ENCODE measurements around the gene CENPM.

CENPM gene, protein sequence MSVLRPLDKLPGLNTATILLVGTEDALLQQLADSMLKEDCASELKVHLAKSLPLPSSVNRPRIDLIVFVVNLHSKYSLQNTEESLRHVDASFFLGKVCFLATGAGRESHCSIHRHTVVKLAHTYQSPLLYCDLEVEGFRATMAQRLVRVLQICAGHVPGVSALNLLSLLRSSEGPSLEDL

GRCh38 chr22:41946629-41947423 is at the start of gene CENPM:
Gene CENPM, minus strand, starts transcription at chr22:41947152. Its CDS starts 76 bp downstream, at chr22:41947076.
- DNase-seq (ENCODE audit: low spot score), result peak; percentile 98

DNA sequence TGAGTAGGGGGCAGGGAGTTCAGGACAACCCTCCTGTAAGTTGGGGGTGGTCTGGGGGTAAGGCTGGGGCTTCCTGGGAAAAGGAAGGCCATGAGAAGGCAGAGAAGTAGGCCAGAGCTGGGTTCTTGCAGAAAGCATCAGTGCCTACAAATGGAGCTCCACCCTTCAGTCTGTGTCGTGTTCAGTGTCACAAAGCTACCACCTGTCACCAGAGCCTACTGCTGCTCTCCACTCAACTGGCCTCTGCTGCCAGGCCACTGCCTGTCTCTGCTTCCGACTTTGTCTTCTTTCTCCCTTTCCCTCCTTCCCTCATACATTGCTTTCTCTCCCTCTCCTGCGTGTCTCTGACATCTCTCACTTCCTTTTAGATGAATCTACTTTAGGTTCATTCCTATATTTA is 48.3 kb upstream of the CENPM start:
- no peak for DNase-seq (ENCODE audit: low spot score)

DNA sequence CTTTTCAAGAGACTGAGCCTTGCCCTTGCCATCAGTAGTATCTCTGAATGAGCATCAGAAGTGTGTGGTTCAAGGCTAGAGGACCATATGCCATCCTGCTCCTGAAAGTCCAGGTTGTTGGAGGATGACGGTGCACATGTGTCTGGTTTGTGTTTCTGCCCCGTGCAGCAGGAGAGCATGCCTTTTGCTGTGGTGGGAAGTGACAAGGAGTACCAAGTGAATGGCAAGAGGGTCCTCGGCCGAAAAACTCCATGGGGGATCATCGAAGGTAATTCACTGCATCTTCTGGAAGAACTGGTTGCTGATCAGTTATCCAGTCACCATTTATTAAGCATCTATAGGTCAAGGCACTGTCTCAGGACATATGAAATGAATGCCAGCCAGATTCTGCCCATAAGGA is 45.5 kb upstream of the CENPM start:
- no peak for DNase-seq (ENCODE audit: low spot score)

DNA sequence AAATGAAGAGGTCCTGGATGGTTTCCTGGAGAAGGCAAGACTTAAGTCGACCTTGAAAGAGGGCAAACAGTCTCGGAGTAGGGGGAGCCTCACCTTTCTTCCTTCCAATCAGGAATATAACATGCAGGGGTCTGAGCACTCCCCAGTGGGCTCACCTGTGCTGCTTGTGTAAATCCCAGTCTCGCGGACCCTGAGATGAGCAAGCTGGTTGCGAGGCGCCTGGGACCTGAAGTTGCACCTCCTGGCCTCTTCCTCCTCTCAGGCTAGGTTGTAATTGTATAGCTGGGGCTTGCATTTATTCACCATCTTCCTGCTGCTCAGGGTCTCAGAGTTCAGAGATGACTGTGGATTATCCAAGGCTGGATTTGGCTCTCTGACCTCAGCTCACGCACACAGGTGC is 44.2 kb upstream of the CENPM start:
- no peak for DNase-seq (ENCODE audit: low spot score)

DNA sequence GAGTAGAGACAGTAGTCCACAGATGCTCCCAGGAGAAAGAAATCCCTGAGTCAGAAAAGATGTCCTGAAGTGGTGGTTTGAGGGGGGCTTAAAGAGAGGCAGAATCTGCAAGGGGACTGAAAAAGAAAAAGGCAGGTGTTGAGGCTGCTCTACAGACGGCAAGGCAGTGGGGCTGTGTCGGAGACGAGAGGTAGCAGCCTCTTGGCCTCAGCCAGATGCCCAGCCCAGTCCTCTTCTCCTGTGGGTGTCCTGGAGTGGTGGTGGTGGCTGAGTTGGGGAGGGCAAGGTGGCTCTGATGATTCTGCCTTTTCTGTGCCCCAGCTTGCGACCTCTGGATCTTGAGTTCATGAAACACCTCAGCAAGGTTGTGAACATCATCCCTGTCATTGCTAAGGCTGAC is 42.3 kb upstream of the CENPM start:
- DNase-seq (ENCODE audit: low spot score), result no peak

DNA sequence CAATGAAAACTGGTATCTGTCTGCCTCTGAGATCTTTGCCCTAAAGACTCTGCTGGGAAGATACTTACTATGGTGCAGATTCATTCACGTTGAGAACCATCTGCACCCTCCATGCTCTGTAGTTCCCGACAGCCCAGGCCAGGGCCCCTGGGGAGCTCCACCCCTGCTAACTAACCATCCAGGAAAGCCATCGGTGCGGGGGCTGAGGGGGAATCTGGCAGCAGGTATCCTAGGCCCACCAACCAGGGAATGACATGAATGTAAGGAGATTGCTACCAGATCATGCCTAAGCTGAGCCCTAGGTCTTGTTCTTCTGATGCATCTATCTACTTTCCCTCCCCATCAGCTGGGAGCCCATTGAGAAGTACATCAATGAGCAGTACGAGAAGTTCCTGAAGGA is 40.3 kb upstream of the CENPM start:
- no peak for DNase-seq (ENCODE audit: low spot score)

GRCh38 chr22:41983513-41984405 is 36.8 kb upstream of the CENPM start:
- no peak for DNase-seq (ENCODE audit: low spot score)

GRCh38 chr22:41982865-41983264 is 35.9 kb upstream of the CENPM start:
- no peak for DNase-seq (ENCODE audit: low spot score)

- DNase-seq (ENCODE audit: low spot score), result no peak
Observed at GRCh38 chr22:41979423-41980250, 32.7 kb upstream of the CENPM start.

DNA sequence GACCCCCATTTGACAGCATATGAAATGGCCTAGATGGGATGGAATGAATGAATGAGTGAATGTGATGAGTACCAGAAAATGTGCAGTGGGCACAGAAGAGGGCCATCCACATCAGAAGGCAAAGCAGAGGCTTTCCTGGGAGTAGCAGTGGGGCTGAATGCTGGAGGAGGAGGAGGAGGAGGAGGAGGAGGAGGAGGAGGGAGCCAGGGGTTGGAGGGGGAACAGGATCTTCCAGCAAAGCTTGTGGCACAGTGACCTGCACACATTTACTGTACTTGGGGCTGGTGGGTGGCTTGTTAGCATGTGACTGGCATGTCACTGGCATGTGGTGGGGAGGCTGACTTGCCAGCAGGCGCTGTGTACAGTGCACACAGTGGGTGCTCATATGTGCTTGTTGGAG is 31.8 kb upstream of the CENPM start:
- DNase-seq (ENCODE audit: low spot score), result no peak

DNA sequence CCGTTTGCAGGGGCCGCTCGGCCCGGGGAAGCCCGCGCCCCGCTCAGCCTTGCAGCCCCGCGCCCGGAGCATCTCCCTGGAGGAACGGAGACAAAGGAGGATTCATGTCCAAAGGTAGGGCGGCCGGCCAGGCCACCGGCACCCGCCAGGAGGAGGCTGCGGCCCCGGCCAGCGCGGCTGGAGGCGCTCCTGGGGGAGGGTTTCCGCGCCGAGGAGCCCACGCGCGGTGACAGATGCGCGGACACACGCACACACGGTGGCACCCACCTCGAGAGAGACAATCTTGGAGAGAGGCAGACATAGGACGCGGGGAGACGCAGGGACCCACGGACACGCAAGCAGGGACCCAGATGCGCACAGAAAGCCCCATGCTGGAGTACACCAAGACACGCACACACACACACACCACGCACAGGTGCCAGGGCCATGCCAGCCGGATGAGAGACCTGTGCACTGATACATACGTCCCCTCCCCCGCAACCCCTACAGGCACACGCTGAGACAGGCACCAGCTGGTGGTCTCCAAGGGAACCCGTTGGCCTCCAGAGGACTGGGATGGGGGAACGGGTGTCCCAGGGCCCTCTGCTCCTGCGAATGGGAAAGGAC is 30.1 kb upstream of the CENPM start:
- DNase-seq (ENCODE audit: low spot score), result no peak

DNA sequence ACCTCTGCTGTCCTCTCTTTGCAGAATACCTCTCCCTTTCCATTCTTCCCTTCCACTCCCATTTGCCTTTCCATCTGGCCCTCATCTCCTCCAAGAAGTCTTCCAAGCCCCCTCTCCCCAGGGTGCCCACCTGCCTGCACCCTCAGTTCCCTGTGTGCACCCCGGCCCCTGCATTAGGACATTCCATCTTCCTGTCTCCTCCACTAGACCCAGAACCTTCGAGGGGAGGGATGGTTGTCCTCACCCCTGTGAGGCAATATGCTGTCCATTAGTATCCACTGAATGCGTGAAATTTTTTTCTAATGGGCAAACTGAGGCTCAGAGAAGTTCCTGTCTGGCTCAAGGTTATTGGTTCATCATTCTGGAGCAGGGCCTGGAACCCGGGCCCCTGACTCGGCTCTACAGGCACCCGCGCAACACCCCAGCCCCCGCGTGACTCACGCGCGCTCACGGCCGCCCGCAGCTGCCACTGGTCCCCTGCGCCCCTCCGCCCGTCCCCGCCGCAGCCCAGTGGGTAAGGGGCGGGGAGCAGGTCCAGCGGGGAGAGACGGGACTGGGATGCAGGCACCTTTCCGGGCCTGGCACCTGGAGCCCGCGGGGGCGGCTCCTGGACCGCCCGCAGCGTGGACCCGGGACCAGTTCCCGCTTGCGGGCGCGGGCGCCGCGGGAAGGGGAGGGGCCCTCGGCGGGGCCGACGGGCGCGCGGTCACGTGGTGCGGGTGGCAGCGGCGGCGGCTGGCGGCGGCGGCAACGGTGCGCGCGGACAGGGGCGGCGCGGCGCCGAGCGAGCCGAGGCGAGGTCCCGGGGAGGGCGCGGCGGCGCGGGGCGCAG is 29.3 kb upstream of the CENPM start:
- no peak for DNase-seq (ENCODE audit: low spot score)

DNA sequence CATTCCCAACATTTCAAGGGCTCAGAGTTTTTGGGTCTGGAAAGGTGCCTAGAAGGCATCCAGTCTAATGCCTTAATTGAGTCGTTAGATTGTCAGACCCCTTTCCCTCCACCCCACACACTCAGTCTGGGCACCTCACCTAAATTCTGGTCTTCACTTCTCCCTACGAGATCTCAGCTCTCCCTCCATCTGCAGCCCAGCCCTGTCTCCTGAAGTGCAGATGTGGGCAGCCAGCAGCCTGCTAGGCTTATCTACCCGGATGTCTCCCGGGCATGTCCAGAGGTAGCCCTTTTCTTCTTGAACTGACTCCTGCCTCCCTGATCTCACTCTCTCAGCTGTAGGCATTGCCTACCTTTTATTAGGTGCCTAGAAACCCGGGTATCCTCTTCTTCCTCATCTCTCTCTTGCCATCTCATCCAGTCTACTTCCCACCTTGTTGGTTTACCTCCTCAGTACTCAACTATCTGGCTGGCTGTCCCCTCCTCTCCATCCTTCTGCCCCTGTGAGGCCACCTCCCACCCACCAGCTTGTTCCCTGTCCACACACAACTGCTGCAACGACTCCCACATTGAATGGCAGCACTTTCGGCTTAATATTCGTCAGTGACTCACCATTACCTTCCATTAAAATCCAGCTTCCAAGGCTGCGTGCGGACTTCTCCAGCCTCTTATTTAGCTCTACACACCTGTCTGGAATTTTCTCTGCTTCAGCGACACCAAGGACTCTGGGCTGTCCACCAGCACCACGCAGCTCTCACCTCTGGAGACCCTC is 28.5 kb upstream of the CENPM start:
- no peak for DNase-seq (ENCODE audit: low spot score)

- no peak for DNase-seq (ENCODE audit: low spot score)
Observed at GRCh38 chr22:41974691-41975290, 27.8 kb upstream of the CENPM start.

DNA sequence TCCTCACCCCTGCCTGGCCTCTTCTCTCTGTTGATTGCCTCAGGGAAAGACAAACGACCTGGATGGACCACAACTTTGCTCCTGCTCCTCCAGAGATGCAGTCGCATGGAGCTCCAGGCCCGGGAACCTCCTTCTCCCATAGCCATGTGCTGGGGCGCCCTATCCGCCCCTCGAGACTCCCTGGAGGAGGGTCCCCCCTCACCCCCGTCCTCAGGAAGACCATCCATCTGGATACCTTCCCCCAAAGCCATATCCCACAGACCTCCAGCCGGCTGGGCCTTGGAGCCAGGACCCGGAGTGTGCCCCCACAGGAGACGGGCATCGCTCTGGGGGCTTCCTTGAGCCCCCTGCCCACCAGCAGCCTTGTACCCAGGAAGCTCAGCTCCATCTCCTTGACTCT is 24.5 kb upstream of the CENPM start:
- DNase-seq (ENCODE audit: low spot score), result no peak

GRCh38 chr22:41970601-41971000 is 23.6 kb upstream of the CENPM start:
- DNase-seq (ENCODE audit: low spot score), result no peak

- no peak for DNase-seq (ENCODE audit: low spot score)
Observed at GRCh38 chr22:41969110-41969646, 22.2 kb upstream of the CENPM start, which contains the start of gene SEPTIN3. Gene SEPTIN3, plus strand, starts transcription at chr22:41969443. Its CDS starts 2,050 bp downstream, at chr22:41971493.

DNA sequence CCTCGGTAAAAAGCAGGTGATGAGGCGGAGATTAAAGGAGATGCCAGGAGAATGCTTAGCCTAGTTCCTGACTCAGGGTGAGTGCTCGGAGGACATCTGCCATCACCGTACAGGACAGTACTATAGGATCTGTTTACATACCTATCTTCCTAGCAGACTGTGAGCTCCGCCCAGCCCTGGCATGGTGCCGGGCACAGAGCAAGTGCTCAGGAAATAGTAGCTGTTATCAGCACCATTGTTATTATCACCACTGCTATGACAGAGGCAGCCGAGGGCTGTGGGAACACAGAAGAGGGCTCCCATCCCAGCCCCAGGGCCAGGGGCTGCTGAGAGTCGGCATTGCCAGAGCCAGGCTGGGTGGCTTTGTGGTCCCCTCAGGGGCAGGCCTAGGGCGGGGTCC is 21.6 kb upstream of the CENPM start:
- DNase-seq (ENCODE audit: low spot score), result no peak

All from hepatic stellate cell (primary cell).